Left lung (tissue), 10 donors: ENCODE results near the gene RAP1GAP. TPM values are rescaled to one million over a fixed set of nuclear protein-coding genes. Genes with fewer than 3 reads are reported as not detected.

ENCODE experiments used
- ATAC-seq: fragments of 200-7000 bp; cut with Tn5 transposase; one replicate; pipeline ENCODE4 v1.9.1; 2020; ENCODE audit warnings: moderate library complexity
- DNase-seq, 4 donors: peaks; one replicate each; pipeline ENCODE4 v3.0.0-alpha.2; 2013 to 2020
- H3K27ac ChIP-seq, 2 donors: fragments of 200-600 bp; sonication (generic) in 1 of 2; one replicate each; pipeline versions ENCODE4 v1.5.0 to v1.8.0; 2020 to 2021
- H3K27me3 ChIP-seq, 2 donors: fragments of 200-600 bp; sonication (generic) in 1 of 2; one replicate each; pipeline versions ENCODE4 v1.5.0 to v1.8.0; 2020 to 2021
- H3K36me3 ChIP-seq, 2 donors: fragments of 200-600 bp; sonication (generic) in 1 of 2; one replicate each; pipeline versions ENCODE4 v1.5.0 to v1.8.0; 2020 to 2021
- H3K4me1 ChIP-seq, 2 donors: fragments of 200-600 bp; one replicate each; pipeline ENCODE4 v1.8.0; 2021
- H3K4me3 ChIP-seq, 2 donors: fragments of 200-600 bp; sonication (generic) in 1 of 2; one replicate each; pipeline versions ENCODE4 v1.5.0 to v1.8.0; 2020 to 2021; ENCODE audit warnings: mild to moderate bottlenecking in 1 of 2
- H3K9me3 ChIP-seq, 2 donors: fragments of 200-600 bp; sonication (generic) in 1 of 2; one replicate each; pipeline versions ENCODE4 v1.5.0 to v1.8.0; 2020 to 2021
- CTCF ChIP-seq, 2 donors: fragments of 200-600 bp; sonication (generic) in 1 of 2; IDR thresholded peaks; one replicate each; pipeline versions ENCODE4 v1.5.0 to v1.8.0; 2021; ENCODE audit warnings: antibody characterized with exemption in 2 of 2
- intact Hi-C, 2 donors: fragments of 100-400 bp; cut with DNase I; formaldehyde crosslinking; loops; one replicate each; pipeline versions ENCODE4 v1.11.2 to v1.14.2; 2022
- polyA plus RNA-seq, 6 donors: library from polyadenylated mRNA; unstranded; fragments of 120-200 nt; gene quantifications; one replicate each; pipeline ENCODE4 v1.2.1, GENCODE V29; 2013; ENCODE audit not compliant: insufficient read length in 6 of 6
- total RNA-seq, 2 donors: library from RNA; stranded (reverse); fragmentation: NEBNext Ultra II Directional; extraction: Animal tissue kit (Norgen Biotek cat#: 25700); gene quantifications; one replicate each; pipeline ENCODE4 v1.2.1, GENCODE V29; 2021
- donor health status: DM: no; HTN: yes; CAD: no.
- donor health status: DM: no; HTN: no; CAD: no.

Gene RAP1GAP
- total and polyA plus RNA-seq, 8 donors: 20.7 to 59.3 (median 45.2) TPM

DNA sequence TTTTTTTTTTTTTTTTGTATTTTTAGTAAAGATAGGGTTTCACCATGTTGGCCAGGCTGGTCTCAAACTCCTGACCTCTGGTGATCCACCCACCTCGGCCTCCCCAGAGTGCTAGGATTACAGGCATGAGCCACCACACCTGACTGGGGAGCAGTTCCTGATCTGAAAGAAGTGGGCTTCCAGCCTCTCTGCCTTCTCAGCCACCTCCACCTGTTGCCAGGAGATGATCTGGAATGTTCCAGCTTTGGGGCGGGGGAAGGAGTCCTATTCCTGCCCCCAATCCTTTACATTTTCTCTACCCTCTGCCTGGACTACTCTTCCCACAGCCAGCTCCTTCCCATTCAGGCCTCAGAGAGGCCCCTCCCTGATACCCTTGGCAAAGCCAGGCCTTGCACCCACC lies 28.1 kb downstream of the RAP1GAP start:
- no peak for DNase-seq
- Histone ChIP-seq H3K9me3 (no peaks in the 10 kb centered on the region), H3K4me1 (peaks cover 0 to 8% of the 10 kb centered on the region in 2 donors), H3K36me3 (no peaks in the 10 kb centered on the region), H3K4me3 (no peak overlapping the region), H3K27me3 (peaks cover 0 to 43% of the 10 kb centered on the region in 2 donors), H3K27ac (no peak overlapping the region)
- intact Hi-C loops: no loop called here
- TF ChIP-seq CTCF (IDR thresholded peaks at IDR 0.05): no peak
- no peak for ATAC-seq

DNA sequence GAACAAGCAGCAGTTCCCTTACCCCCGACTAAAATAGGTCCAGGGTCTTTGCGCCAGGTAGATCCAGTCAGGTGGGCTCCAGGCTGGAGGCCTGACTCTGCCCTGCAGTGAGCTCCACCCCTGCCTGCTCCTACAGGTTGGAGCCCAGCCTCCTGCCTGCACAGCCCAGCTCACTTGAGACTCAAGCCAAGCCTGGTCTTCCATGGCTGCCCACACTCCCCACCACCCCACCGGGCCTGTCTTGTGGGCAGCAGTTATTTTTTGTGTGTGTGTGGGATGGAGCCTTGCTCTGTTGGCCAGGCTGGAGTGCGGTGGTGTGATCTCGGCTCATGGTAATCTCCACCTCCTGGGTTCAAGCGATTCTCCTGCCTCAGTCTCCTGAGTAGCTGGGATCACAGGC lies 28.5 kb downstream of the RAP1GAP start:
- intact Hi-C loops: no loop called here
- Histone ChIP-seq H3K36me3 (no peaks in the 10 kb centered on the region), H3K27me3 (peaks cover 0 to 40% of the 10 kb centered on the region in 2 donors), H3K4me1 (peaks cover 0 to 8% of the 10 kb centered on the region in 2 donors), H3K9me3 (no peaks in the 10 kb centered on the region), H3K27ac (no peak overlapping the region), H3K4me3 (no peak overlapping the region)
- no peak for ATAC-seq
- no peak for DNase-seq
- no peak for TF ChIP-seq CTCF (IDR thresholded peaks at IDR 0.05)

DNA sequence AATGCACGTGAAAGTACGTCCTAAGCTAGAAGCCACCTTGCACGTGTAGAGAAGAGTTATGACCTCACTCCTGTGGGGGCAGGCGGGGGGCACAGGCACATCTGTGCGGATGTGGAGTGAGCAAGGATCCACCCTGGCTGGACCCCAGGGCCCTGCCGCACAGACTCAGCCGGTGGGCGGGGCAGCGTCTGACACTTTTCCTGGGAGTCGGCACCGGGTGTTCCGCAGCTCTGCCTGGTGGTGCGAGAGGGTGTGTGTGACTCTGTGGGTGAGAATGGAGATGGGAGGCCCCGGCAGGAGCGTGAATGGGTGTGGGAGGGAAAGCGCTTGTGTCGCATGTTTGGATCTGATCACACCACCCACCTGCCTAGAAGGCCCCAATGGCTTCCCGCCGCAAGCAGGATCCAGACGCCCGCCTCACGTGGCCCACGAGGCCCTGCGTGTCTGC lies 29.5 kb downstream of the RAP1GAP start:
- Histone ChIP-seq H3K4me1 (peaks cover 0 to 8% of the 10 kb centered on the region in 2 donors), H3K9me3 (no peaks in the 10 kb centered on the region), H3K27ac (peak overlapping the region in 1 of 2 donors; percentile 83), H3K27me3 (peaks cover 0 to 42% of the 10 kb centered on the region in 2 donors), H3K36me3 (no peaks in the 10 kb centered on the region), H3K4me3 (no peak overlapping the region)
- ATAC-seq (peak; percentile 9), DNase-seq (no peak)
- no peak for TF ChIP-seq CTCF (IDR thresholded peaks at IDR 0.05)
- intact Hi-C loops: no loop called here

- no peaks in the 10 kb centered on the region for H3K36me3 ChIP-seq
- ATAC-seq: peak; percentile 80
- no peak overlapping the region for H3K4me3 ChIP-seq
- H3K4me1 ChIP-seq: peaks cover 0 to 8% of the 10 kb centered on the region in 2 donors
- peak in 2 of 4 donors; percentile 61 to 78 for DNase-seq
- TF ChIP-seq CTCF (IDR thresholded peaks at IDR 0.05): no peak
- intact Hi-C loops: no loop called here
- no peaks in the 10 kb centered on the region for H3K9me3 ChIP-seq
- H3K27me3 ChIP-seq: peaks cover 0 to 46% of the 10 kb centered on the region in 2 donors
- peak overlapping the region; percentile 61 to 83 for H3K27ac ChIP-seq
These were observed 30.4 kb downstream of the RAP1GAP start for GRCh38 chr1:21638531-21639341.

- DNase-seq (no peak), ATAC-seq (no peak)
- no peaks in the 10 kb centered on the region for H3K36me3 ChIP-seq
- H3K27ac ChIP-seq: no peak overlapping the region
- no peak overlapping the region for H3K4me3 ChIP-seq
- peaks cover 0 to 8% of the 10 kb centered on the region in 2 donors for H3K4me1 ChIP-seq
- intact Hi-C loops: no loop called here
- H3K9me3 ChIP-seq: no peaks in the 10 kb centered on the region
- no peak for TF ChIP-seq CTCF (IDR thresholded peaks at IDR 0.05)
- peaks cover 0 to 57% of the 10 kb centered on the region in 2 donors for H3K27me3 ChIP-seq
These were observed 31.6 kb downstream of the RAP1GAP start for GRCh38 chr1:21637514-21637913.
